ENCODE results near the gene TMEM132D. TPM values are rescaled to one million over a fixed set of nuclear protein-coding genes. Genes with fewer than 3 reads are reported as not detected.

The TMEM132D gene
- total and polyA plus RNA-seq, 2 of the 8 experiments (the other 6 are each of a cell fraction or from before 2014, with no cell fraction given) = 3.5 to 10.1 TPM

- TF ChIP-seq CREB1 (IDR thresholded peaks at IDR 0.05) = no peak
- no peak for TF ChIP-seq SRF (IDR thresholded peaks at IDR 0.05; ENCODE audit: low read depth, low read length)
- TF ChIP-seq TCF12 (IDR thresholded peaks at IDR 0.05; ENCODE audit: low read depth, low read length) = no peak
These were observed 409.1 kb downstream of the TMEM132D start (continued) for GRCh38 chr12:129494766-129495165.

Measured in H1 (cell line).